HL-60 (cell line): ENCODE data around the gene FKRP.

Experiments used
- CTCF ChIP-seq: IDR thresholded peaks from one replicate; pipeline ENCODE4 v1.5.1; 2011; ENCODE audit warnings: low read length, control low read depth, inconsistent platforms; ENCODE audit not compliant: insufficient read depth
- POLR2AphosphoS5 ChIP-seq: IDR thresholded peaks from 2 replicates; pipeline ENCODE4 v1.6.1; 2012; ENCODE audit warnings: low read depth
- TF ChIP-seq, protein P1 (sequence below): IDR thresholded peaks from 2 replicates; pipeline ENCODE4 v1.6.1; 2012; ENCODE audit warnings: low read depth; ENCODE audit not compliant: insufficient replicate concordance

GRCh38 chr19:46728208-46728607 lies 17.6 kb upstream of the FKRP start:
- TF ChIP-seq CTCF (no peak), POLR2AphosphoS5 (no peak)
- TF ChIP-seq, protein P1, sequence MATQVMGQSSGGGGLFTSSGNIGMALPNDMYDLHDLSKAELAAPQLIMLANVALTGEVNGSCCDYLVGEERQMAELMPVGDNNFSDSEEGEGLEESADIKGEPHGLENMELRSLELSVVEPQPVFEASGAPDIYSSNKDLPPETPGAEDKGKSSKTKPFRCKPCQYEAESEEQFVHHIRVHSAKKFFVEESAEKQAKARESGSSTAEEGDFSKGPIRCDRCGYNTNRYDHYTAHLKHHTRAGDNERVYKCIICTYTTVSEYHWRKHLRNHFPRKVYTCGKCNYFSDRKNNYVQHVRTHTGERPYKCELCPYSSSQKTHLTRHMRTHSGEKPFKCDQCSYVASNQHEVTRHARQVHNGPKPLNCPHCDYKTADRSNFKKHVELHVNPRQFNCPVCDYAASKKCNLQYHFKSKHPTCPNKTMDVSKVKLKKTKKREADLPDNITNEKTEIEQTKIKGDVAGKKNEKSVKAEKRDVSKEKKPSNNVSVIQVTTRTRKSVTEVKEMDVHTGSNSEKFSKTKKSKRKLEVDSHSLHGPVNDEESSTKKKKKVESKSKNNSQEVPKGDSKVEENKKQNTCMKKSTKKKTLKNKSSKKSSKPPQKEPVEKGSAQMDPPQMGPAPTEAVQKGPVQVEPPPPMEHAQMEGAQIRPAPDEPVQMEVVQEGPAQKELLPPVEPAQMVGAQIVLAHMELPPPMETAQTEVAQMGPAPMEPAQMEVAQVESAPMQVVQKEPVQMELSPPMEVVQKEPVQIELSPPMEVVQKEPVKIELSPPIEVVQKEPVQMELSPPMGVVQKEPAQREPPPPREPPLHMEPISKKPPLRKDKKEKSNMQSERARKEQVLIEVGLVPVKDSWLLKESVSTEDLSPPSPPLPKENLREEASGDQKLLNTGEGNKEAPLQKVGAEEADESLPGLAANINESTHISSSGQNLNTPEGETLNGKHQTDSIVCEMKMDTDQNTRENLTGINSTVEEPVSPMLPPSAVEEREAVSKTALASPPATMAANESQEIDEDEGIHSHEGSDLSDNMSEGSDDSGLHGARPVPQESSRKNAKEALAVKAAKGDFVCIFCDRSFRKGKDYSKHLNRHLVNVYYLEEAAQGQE = no peak
